H1 (cell line): Measurements from ENCODE around the gene DRGX. TPM values are rescaled to one million over a fixed set of nuclear protein-coding genes. Genes with fewer than 3 reads are reported as not detected.
A peak's percentile ranks its signal among the peaks of the same experiment; 100 is the strongest.

ENCODE experiments used
- CTCF ChIA-PET: fragments of 300-600 bp; sonication (Branson Sonifier 250); formaldehyde crosslinking; loops from one replicate; lab custom pipeline; 2021; ENCODE audit not compliant: partially characterized antibody; lab: Charles Lee
- POLR2A ChIA-PET: fragments of 300-600 bp; sonication (Branson Sonifier 250); formaldehyde crosslinking; loops from one replicate; lab custom pipeline; 2021; ENCODE audit warnings: inconsistent platforms; ENCODE audit not compliant: partially characterized antibody; lab: Charles Lee
- DNase-seq, 2 experiments: peaks; one replicate each; pipeline versions ENCODE4 v3.0.0 to v3.0.0-alpha.2; 2010 to 2022; ENCODE audit warnings: low spot score in 2 of 2, low read depth in 1 of 2, mixed read lengths in 1 of 2
- FAIRE-seq: peaks from 2 replicates; lab custom pipeline; 2011; peaks lifted over from hg19 to GRCh38; lab: Jason Lieb, UNC
- H2AFZ ChIP-seq: 2 replicates; pipeline ENCODE4 v1.8.1; 2012; ENCODE audit warnings: low read length, inconsistent platforms
- H2AK5ac ChIP-seq: 2 replicates; pipeline ENCODE4 v1.6.1; 2013; ENCODE audit warnings: low read depth, low read length
- H2BK120ac ChIP-seq: replicated peaks from 2 replicates; pipeline ENCODE3; 2013; ENCODE audit warnings: low read depth, low read length, inconsistent platforms
- H2BK12ac ChIP-seq: 2 replicates; pipeline ENCODE4 v1.6.1; 2013; ENCODE audit warnings: low read depth, low read length
- H2BK15ac ChIP-seq: 2 replicates; pipeline ENCODE4 v1.6.1; 2013; ENCODE audit warnings: low read length
- H2BK20ac ChIP-seq: 2 replicates; pipeline ENCODE4 v1.6.1; 2013; ENCODE audit warnings: low read length
- H2BK5ac ChIP-seq: 2 replicates; pipeline ENCODE4 v1.6.1; 2013; ENCODE audit warnings: low read depth, low read length
- H3K14ac ChIP-seq: 2 replicates; pipeline ENCODE4 v1.6.1; 2013; ENCODE audit warnings: inconsistent platforms; ENCODE audit not compliant: insufficient read length
- H3K18ac ChIP-seq: 2 replicates; pipeline ENCODE4 v1.6.1; 2013; ENCODE audit warnings: low read length; ENCODE audit errors: extremely low read depth
- H3K23ac ChIP-seq: 2 replicates; pipeline ENCODE4 v1.6.1; 2013; ENCODE audit warnings: inconsistent platforms; ENCODE audit not compliant: insufficient read length
- H3K23me2 ChIP-seq: 2 replicates; pipeline ENCODE4 v1.6.1; 2013; ENCODE audit warnings: low read depth, low read length
- H3K27ac ChIP-seq: 2 replicates; pipeline ENCODE4 v1.6.1; 2011; ENCODE audit warnings: low read depth, low read length, inconsistent platforms
- H3K27me3 ChIP-seq, 4 experiments: replicated peaks in 1 of 4; 1 replicate in 1 of 4; 2 replicates in 3 of 4; pipeline versions ENCODE4 v1.6.1 to v1.8.1; 2011 to 2013; ENCODE audit warnings: low read length in 3 of 4, mild to moderate bottlenecking in 3 of 4, inconsistent platforms in 2 of 4, mixed read lengths in 2 of 4, moderate library complexity in 1 of 4; ENCODE audit not compliant: control insufficient read depth in 3 of 4, insufficient read depth in 3 of 4; ENCODE audit errors: extremely low read depth in 1 of 4
- H3K36me3 ChIP-seq, 4 experiments: 2 replicates each; pipeline versions ENCODE4 v1.6.1 to v1.8.1; 2011 to 2013; ENCODE audit warnings: mild to moderate bottlenecking in 4 of 4, low read length in 3 of 4, moderate library complexity in 2 of 4, control low read depth in 1 of 4, inconsistent platforms in 1 of 4; ENCODE audit not compliant: insufficient read depth in 4 of 4, control insufficient read depth in 2 of 4
- H3K4ac ChIP-seq: replicated peaks from 2 replicates; pipeline ENCODE3; 2013; ENCODE audit warnings: low read length, low read depth, mixed read lengths, inconsistent platforms; ENCODE audit not compliant: insufficient read length
- H3K4me1 ChIP-seq, 4 experiments: replicated peaks in 1 of 4; 1 replicate in 1 of 4; 2 replicates in 3 of 4; pipeline versions ENCODE4 v1.6.1 to v1.8.1; 2011 to 2013; ENCODE audit warnings: low read length in 3 of 4, inconsistent platforms in 2 of 4, mixed read lengths in 1 of 4; ENCODE audit not compliant: insufficient read depth in 4 of 4, control insufficient read depth in 3 of 4
- H3K4me2 ChIP-seq, 2 experiments: 2 replicates each; pipeline versions ENCODE4 v1.6.1 to v1.8.1; 2011 to 2013; ENCODE audit warnings: low read depth in 2 of 2, low read length in 2 of 2, control low read depth in 1 of 2, inconsistent platforms in 1 of 2, mild to moderate bottlenecking in 1 of 2; ENCODE audit not compliant: insufficient read depth in 1 of 2
- H3K4me3 ChIP-seq, 4 experiments: fragments of 200-600, 300-600 bp in 1 of 4; sonication (generic), shearing (Covaris generic), sonication (Bioruptor Twin) in 1 of 4; 2 replicates each; pipeline versions ENCODE4 v1.5.1 to v1.8.1; 2011 to 2016; ENCODE audit warnings: low read length in 4 of 4, low read depth in 3 of 4, control low read depth in 2 of 4, inconsistent platforms in 2 of 4, mild to moderate bottlenecking in 2 of 4, mixed read lengths in 1 of 4, moderate library complexity in 1 of 4; ENCODE audit not compliant: insufficient read depth in 2 of 4; ENCODE audit errors: extremely low read depth in 1 of 4
- H3K56ac ChIP-seq: replicated peaks from 2 replicates; pipeline ENCODE3; 2013; ENCODE audit warnings: low read depth, mild to moderate bottlenecking, mixed read lengths, low read length, inconsistent platforms; ENCODE audit not compliant: insufficient read length
- H3K79me1 ChIP-seq: 2 replicates; pipeline ENCODE4 v1.6.1; 2013; ENCODE audit warnings: low read depth, low read length, control low read depth
- H3K79me2 ChIP-seq, 2 experiments: 2 replicates each; pipeline versions ENCODE4 v1.6.1 to v1.8.1; 2012 to 2013; ENCODE audit warnings: low read length in 2 of 2, mild to moderate bottlenecking in 2 of 2, inconsistent platforms in 1 of 2; ENCODE audit not compliant: insufficient read depth in 2 of 2, control insufficient read depth in 1 of 2
- H3K9ac ChIP-seq, 4 experiments: replicated peaks in 1 of 4; 1 replicate in 1 of 4; 2 replicates in 3 of 4; pipeline versions ENCODE4 v1.6.1 to v1.8.1; 2011 to 2013; ENCODE audit warnings: low read depth in 3 of 4, low read length in 3 of 4, control low read depth in 2 of 4, mild to moderate bottlenecking in 2 of 4, moderate library complexity in 2 of 4, inconsistent platforms in 1 of 4; ENCODE audit errors: extremely low read depth in 1 of 4
- H3K9me3 ChIP-seq, 2 experiments: 2 replicates each; pipeline versions ENCODE4 v1.6.1 to v1.8.1; 2012 to 2013; ENCODE audit warnings: mild to moderate bottlenecking in 2 of 2, moderate library complexity in 2 of 2, control low read depth in 1 of 2, inconsistent platforms in 1 of 2, low read depth in 1 of 2, low read length in 1 of 2, mixed read lengths in 1 of 2; ENCODE audit not compliant: insufficient read depth in 2 of 2
- H4K20me1 ChIP-seq, 2 experiments: replicated peaks in 1 of 2; 2 replicates each; pipeline versions ENCODE3 to v1.8.1; 2011 to 2013; ENCODE audit warnings: inconsistent platforms in 2 of 2, low read length in 2 of 2, mild to moderate bottlenecking in 1 of 2; ENCODE audit not compliant: insufficient read depth in 2 of 2, control insufficient read depth in 1 of 2
- H4K5ac ChIP-seq: 2 replicates; pipeline ENCODE4 v1.6.1; 2013; ENCODE audit warnings: low read length, low read depth, mixed read lengths, inconsistent platforms; ENCODE audit not compliant: insufficient read length
- H4K8ac ChIP-seq: 2 replicates; pipeline ENCODE4 v1.8.0; 2013; ENCODE audit warnings: mild to moderate bottlenecking, moderate library complexity, low read length, inconsistent platforms; ENCODE audit not compliant: insufficient read depth; ENCODE audit errors: extremely low read depth
- H4K91ac ChIP-seq: replicated peaks from 2 replicates; pipeline ENCODE3; 2013; ENCODE audit warnings: low read length, mixed read lengths, inconsistent platforms; ENCODE audit not compliant: insufficient read length
- CBX8 ChIP-seq: fragments of 300-800, 300-1000 bp; sonication (generic); IDR thresholded peaks from 2 replicates; pipeline ENCODE4 v1.7.1; 2016; ENCODE audit warnings: low read depth, low read length, borderline replicate concordance
- CREB1 ChIP-seq: IDR thresholded peaks from 2 replicates; pipeline ENCODE4 v1.6.1; 2012; ENCODE audit warnings: inconsistent platforms
- EGR1 ChIP-seq: IDR thresholded peaks from 2 replicates; pipeline ENCODE4 v1.6.1; 2011; ENCODE audit warnings: low read depth, low read length, borderline replicate concordance
- EZH2 ChIP-seq: fragments of 200-600 bp; sonication (generic); IDR thresholded peaks from 2 replicates; pipeline ENCODE4 v1.7.1; 2012; ENCODE audit warnings: low read depth, mild to moderate bottlenecking, moderate library complexity, low read length, inconsistent platforms; ENCODE audit not compliant: severe bottlenecking
- NRF1 ChIP-seq: IDR thresholded peaks from 2 replicates; pipeline ENCODE4 v1.6.1; 2011; ENCODE audit warnings: mild to moderate bottlenecking, low read depth, low read length, improper control_type of control experiment
- POLR2AphosphoS5 ChIP-seq: IDR thresholded peaks from 2 replicates; pipeline ENCODE4 v1.6.1; 2011; ENCODE audit warnings: low read depth, low read length
- RBBP5 ChIP-seq: IDR thresholded peaks from 2 replicates; pipeline ENCODE4 v1.7.1; 2012; ENCODE audit warnings: low read depth, mild to moderate bottlenecking, inconsistent platforms, low read length, moderate library complexity, borderline replicate concordance
- SAP30 ChIP-seq: fragments of 300-600 bp; sonication (generic); IDR thresholded peaks from 2 replicates; pipeline ENCODE4 v1.7.1; 2012; ENCODE audit warnings: low read length, moderate library complexity, mild to moderate bottlenecking, inconsistent platforms; ENCODE audit not compliant: insufficient read depth, insufficient replicate concordance
- SP1 ChIP-seq: IDR thresholded peaks from 2 replicates; pipeline ENCODE4 v1.6.1; 2011; ENCODE audit warnings: low read depth, low read length
- TAF1 ChIP-seq: IDR thresholded peaks from 2 replicates; pipeline ENCODE4 v1.6.1; 2011; ENCODE audit warnings: mild to moderate bottlenecking, low read depth, low read length
- WGBS, 2 experiments: shearing (Covaris generic) in 1 of 2; methylation state at CpG; one replicate each; pipeline versions ENCODE4 v1.1.6 to v1.1.7; 2013 to 2015; ENCODE audit warnings: low lambda C conversion rate in 2 of 2, mixed read lengths in 2 of 2, inconsistent platforms in 1 of 2, low coverage in 1 of 2, missing lambda C conversion rate in 1 of 2; ENCODE audit not compliant: insufficient replicate concordance in 2 of 2, insufficient coverage in 1 of 2, insufficient read length in 1 of 2; ENCODE audit errors: extremely low coverage in 1 of 2, missing lambda C conversion rate in 1 of 2; 5-methylcytosine and 5-hydroxymethylcytosine counted together
- long read RNA-seq, 2 experiments: library from RNA in 1 of 2; library from capped mRNA in 1 of 2; stranded (forward); transcript quantifications; one replicate each; pipeline ENCODE4 v2.0.0, GENCODE V29; 2021; ENCODE audit warnings: inconsistent platforms in 1 of 2
- polyA minus RNA-seq, 3 experiments: library from RNA; depleted of rRNA, polyadenylated mRNA; stranded (reverse); fragments of >200 nt; gene quantifications; 1 replicate in 2 of 3; 2 replicates in 1 of 3; pipeline ENCODE4 v1.2.3, GENCODE V29; 2011
- polyA plus RNA-seq, 7 experiments: library from polyadenylated mRNA; depleted of rRNA in 3 of 7; stranded (reverse) in 5 of 7; unstranded in 2 of 7; fragments of >200 nt in 5 of 7; fragments of 200-250 nt in 2 of 7; gene quantifications; 1 replicate in 5 of 7; 2 replicates in 1 of 7; 4 replicates in 1 of 7; pipeline versions ENCODE4 v1.2.1 to v1.2.3, GENCODE V29; 2011 to 2013; ENCODE audit warnings: missing spikeins in 2 of 7, mixed read lengths in 2 of 7
- total RNA-seq: library from RNA; stranded (reverse); fragmentation: NEBNext Ultra II Directional; extraction: Animal tissue kit (Norgen Biotek cat#: 25700); gene quantifications from 2 replicates; pipeline ENCODE4 v1.2.1, GENCODE V29; 2021

The DRGX gene
- total RNA-seq (not detected in 2 replicates), polyA plus RNA-seq (2011; rRNA removed) (not detected in 2 replicates), polyA minus RNA-seq (2011; rRNA and poly(A)+ RNA removed) (not detected in 2 replicates)
- polyA plus RNA-seq (2011; cell fraction: cytosol; rRNA removed) = not detected
- polyA plus RNA-seq (2011; cell fraction: nucleus; rRNA removed) = not detected
- polyA plus RNA-seq (2012, experiment 1 of 2) = not detected in 4 replicates
- not detected for polyA plus RNA-seq (2012, experiment 2 of 2)
- not detected for polyA plus RNA-seq (2013, experiment 1 of 2)
- polyA plus RNA-seq (2013, experiment 2 of 2) = not detected
- polyA minus RNA-seq (2011; cell fraction: cytosol; rRNA and poly(A)+ RNA removed) = not detected
- polyA minus RNA-seq (2011; cell fraction: nucleus; rRNA and poly(A)+ RNA removed) = not detected
- long read RNA-seq, experiment 1 = 0 reads
- long read RNA-seq, experiment 2 = 0 reads

DNA sequence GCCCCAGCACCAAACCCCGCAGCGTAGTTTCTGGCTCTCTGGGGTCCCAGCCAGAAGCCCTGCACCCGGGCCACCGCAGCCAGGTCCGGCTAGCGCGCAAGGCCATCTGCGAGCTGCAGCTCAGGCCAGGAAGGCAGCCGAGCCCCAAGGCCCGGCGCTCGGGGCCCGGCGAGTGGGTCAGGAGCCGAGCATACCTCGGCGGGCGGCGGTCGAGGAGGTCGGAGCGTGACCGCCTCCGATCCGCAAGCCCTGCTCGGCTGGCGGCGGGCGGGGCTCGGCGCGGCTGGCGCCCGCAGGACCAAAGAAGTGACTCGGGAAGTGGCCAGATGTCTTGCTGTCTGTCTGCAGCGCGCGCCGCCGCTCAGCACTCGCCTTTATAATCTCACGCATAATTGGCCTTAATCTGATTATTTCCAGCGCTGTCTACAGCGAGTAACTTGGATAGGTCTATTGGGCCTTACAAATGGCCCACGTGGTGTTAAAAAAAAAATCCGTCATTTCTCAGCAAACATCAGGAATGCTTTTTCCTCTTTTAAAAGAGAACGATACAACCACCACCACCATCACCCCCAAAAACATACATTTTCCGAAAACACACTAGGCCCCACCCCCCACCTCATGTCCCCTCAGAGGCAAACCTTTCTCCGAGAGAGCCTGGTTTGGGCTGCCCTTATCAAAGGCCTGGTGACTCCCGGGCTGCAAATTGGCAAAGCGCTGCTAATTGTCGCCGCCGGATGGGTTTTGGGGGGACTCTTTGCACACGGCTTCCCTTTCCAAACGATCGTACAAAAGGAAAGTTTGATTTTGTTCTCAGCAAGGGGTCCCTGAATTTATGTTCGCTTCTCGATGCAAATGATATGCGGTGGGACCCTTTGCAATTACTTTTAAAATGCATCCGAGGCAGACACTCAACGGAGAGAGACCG, at the start of gene DRGX:
TSS of gene DRGX (minus strand) at position 349 of the 925 bp plus-strand sequence. CDS start 649 bp downstream, outside the sequence.
- ChIA-PET POLR2A (interaction anchor here (1.1 to 1.3 kb wide), 2 partner anchors 9 to 215 kb away, joined by 3 to 5 read pairs; no protein-coding TSS in a partner anchor), CTCF (interaction anchor here (0.9 to 2.6 kb wide), 7 partner anchors 12 to 120 kb away, joined by 3 to 14 read pairs (median 5); no protein-coding TSS in a partner anchor)
- Histone ChIP-seq H4K8ac (no peak within 1 kb of the TSS), H2BK15ac (no peak within 1 kb of the TSS), H3K4ac (no peak within 1 kb of the TSS), H3K27me3 (peaks cover 48 to 76% (median 70%) of the 10 kb centered on the region in 4 experiments), H3K36me3 (no peaks in the 10 kb centered on the region), H3K4me2 (peak within 1 kb of the TSS; percentile 87 to 92), H3K23me2 (peaks cover 18% of the 10 kb centered on the region; the same call in 1 of the 2 replicates), H2BK120ac (no peak within 1 kb of the TSS), H3K4me1 (peaks cover 4 to 14% (median 6%) of the 10 kb centered on the region in 4 experiments), H3K9me3 (no peaks in the 10 kb centered on the region), H4K5ac (no peak within 1 kb of the TSS), H3K23ac (no peak within 1 kb of the TSS), H2AFZ (no peak within 1 kb of the TSS), H3K4me3 (peak within 1 kb of the TSS; percentile 44 to 67 (median 48)), H3K79me2 (no peaks in the 10 kb centered on the region), H2BK5ac (no peak within 1 kb of the TSS), H4K91ac (no peak within 1 kb of the TSS), H2BK12ac (no peak within 1 kb of the TSS), H3K79me1 (no peaks in the 10 kb centered on the region), H3K9ac (no peak within 1 kb of the TSS; a peak in 1 of 7 replicates), H3K27ac (no peak within 1 kb of the TSS), H3K18ac (no peak within 1 kb of the TSS), H2AK5ac (no peak within 1 kb of the TSS), H2BK20ac (no peak within 1 kb of the TSS), H4K20me1 (peaks cover 6 to 25% of the 10 kb centered on the region in 2 experiments), H3K14ac (no peak within 1 kb of the TSS), H3K56ac (no peak within 1 kb of the TSS)
- DNase-seq (no peak), FAIRE-seq (no peak)
- WGBS, 2 experiments = 2% methylated on average over 50 of the region's 63 CpGs; no CpG with 5 or more reads in 1 of the 2 experiments
- peak; percentile 81 for TF ChIP-seq EZH2
- no peak for TF ChIP-seq NRF1
- no peak for TF ChIP-seq CREB1
- TF ChIP-seq CBX8 = peak; percentile 83; the same call in 1 of the 2 replicates
- no peak for TF ChIP-seq POLR2AphosphoS5
- TF ChIP-seq EGR1 = no peak
- TF ChIP-seq RBBP5 = no peak
- no peak for TF ChIP-seq SP1
- no peak for TF ChIP-seq TAF1
- no peak for TF ChIP-seq SAP30
